GM23338 (cell line): ENCODE measurements around the gene CLIC2. TPM values are rescaled to one million over a fixed set of nuclear protein-coding genes. Genes with fewer than 3 reads are reported as not detected.

ENCODE experiments used
- ATAC-seq: fragments of 200-7000 bp; cut with Tn5 transposase; 3 replicates; pipeline ENCODE4 v1.9.1; 2020
- DNase-seq: peaks from one replicate; pipeline ENCODE4 v3.0.0-alpha.2; 2015; ENCODE audit warnings: low spot score
- H2AFZ ChIP-seq: fragments of 200-600 bp; sonication (generic); 2 replicates; pipeline ENCODE4 v1.8.0; 2016; ENCODE audit warnings: antibody characterized with exemption, mild to moderate bottlenecking, moderate library complexity
- H3F3A ChIP-seq: fragments of 200-600 bp; sonication (generic); replicated peaks from 2 replicates; pipeline ENCODE4 v1.8.0; 2017; ENCODE audit warnings: antibody characterized with exemption, mixed run types, low read depth
- H3K27ac ChIP-seq: fragments of 200-600 bp; sonication (generic); 2 replicates; pipeline ENCODE4 v1.6.1; 2016; ENCODE audit warnings: low read depth
- H3K27me3 ChIP-seq: fragments of 200-600 bp; sonication (generic); 2 replicates; pipeline ENCODE4 v1.8.0; 2016; ENCODE audit warnings: mild to moderate bottlenecking, mixed run types, moderate library complexity; ENCODE audit not compliant: insufficient read depth
- H3K36me3 ChIP-seq: fragments of 200-600 bp; sonication (generic); 2 replicates; pipeline ENCODE4 v1.8.0; 2016; ENCODE audit warnings: mild to moderate bottlenecking; ENCODE audit not compliant: insufficient read depth
- H3K4me1 ChIP-seq: fragments of 200-600 bp; sonication (generic); 2 replicates; pipeline ENCODE4 v1.8.0; 2016; ENCODE audit warnings: mild to moderate bottlenecking, moderate library complexity; ENCODE audit not compliant: insufficient read depth
- H3K4me2 ChIP-seq: fragments of 200-600 bp; sonication (generic); 2 replicates; pipeline ENCODE4 v1.7.1; 2017; ENCODE audit warnings: mixed run types
- H3K4me3 ChIP-seq: fragments of 200-600 bp; sonication (generic); 2 replicates; pipeline ENCODE4 v1.6.1; 2016; ENCODE audit warnings: mixed run types
- H3K79me2 ChIP-seq: fragments of 200-600 bp; sonication (generic); replicated peaks from 2 replicates; pipeline ENCODE4 v1.8.0; 2017; ENCODE audit warnings: mild to moderate bottlenecking; ENCODE audit not compliant: insufficient read depth
- H3K9me2 ChIP-seq: fragments of 200-600 bp; sonication (generic); 2 replicates; pipeline ENCODE4 v1.8.0; 2017; ENCODE audit not compliant: insufficient read depth
- H4K20me1 ChIP-seq: fragments of 200-600 bp; sonication (generic); replicated peaks from 2 replicates; pipeline ENCODE4 v1.8.0; 2017; ENCODE audit warnings: mild to moderate bottlenecking; ENCODE audit not compliant: insufficient read depth
- H3K27ac Mint-ChIP-seq: 2 replicates; pipeline ENCODE4 v1.8.0; 2020; ENCODE audit warnings: inconsistent platforms, mild to moderate bottlenecking, moderate library complexity, mixed read lengths
- H3K27me3 Mint-ChIP-seq: 3 replicates; pipeline ENCODE4 v1.8.0; 2022; ENCODE audit warnings: low read depth, mild to moderate bottlenecking, moderate library complexity, mixed read lengths, inconsistent platforms; ENCODE audit not compliant: insufficient read depth, poor library complexity
- H3K36me3 Mint-ChIP-seq: 3 replicates; pipeline ENCODE4 v1.8.0; 2021; ENCODE audit warnings: low read depth, mild to moderate bottlenecking, inconsistent platforms, moderate library complexity, mixed read lengths
- H3K4me1 Mint-ChIP-seq: 3 replicates; pipeline ENCODE4 v1.8.0; 2020; ENCODE audit warnings: mild to moderate bottlenecking, inconsistent platforms, mixed read lengths
- H3K4me3 Mint-ChIP-seq: 3 replicates; pipeline ENCODE4 v1.8.0; 2021; ENCODE audit warnings: moderate library complexity, mild to moderate bottlenecking, inconsistent platforms, mixed read lengths
- H3K9me3 Mint-ChIP-seq: 3 replicates; pipeline ENCODE4 v1.8.0; 2020; ENCODE audit warnings: moderate library complexity, mild to moderate bottlenecking, inconsistent platforms, mixed read lengths
- CREB1 ChIP-seq: fragments of 250-450 bp; sonication (Bioruptor Pico); IDR thresholded peaks from 2 replicates; pipeline ENCODE4 v1.5.0; 2020; ENCODE audit warnings: low read depth, mild to moderate bottlenecking, moderate library complexity
- CTCF ChIP-seq, 2 experiments: fragments of 200-600 bp in 1 of 2; sonication (generic) in 1 of 2; conservative IDR thresholded peaks; 2 replicates each; pipeline versions ENCODE4 v1.5.1 to v1.6.1; 2016 to 2017; ENCODE audit warnings: antibody characterized with exemption in 2 of 2, low read depth in 2 of 2, mild to moderate bottlenecking in 2 of 2, moderate library complexity in 1 of 2
- ETS1 ChIP-seq: IDR thresholded peaks from 2 replicates; pipeline ENCODE4 v1.6.1; 2016; ENCODE audit warnings: antibody characterized with exemption
- EZH2 ChIP-seq: fragments of 200-600 bp; sonication (generic); IDR thresholded peaks from one replicate; pipeline ENCODE4 v1.8.0; 2017; ENCODE audit warnings: antibody characterized with exemption, mild to moderate bottlenecking, low read depth; ENCODE audit not compliant: unreplicated experiment
- EZH2phosphoT487 ChIP-seq: fragments of 200-600 bp; sonication (generic); IDR thresholded peaks from one replicate; pipeline ENCODE4 v1.8.1; 2018; ENCODE audit warnings: antibody characterized with exemption; ENCODE audit not compliant: unreplicated experiment
- JUNB ChIP-seq: IDR thresholded peaks from one replicate; pipeline ENCODE4 v1.6.1; 2016; ENCODE audit warnings: antibody characterized with exemption; ENCODE audit not compliant: unreplicated experiment
- NANOG ChIP-seq: IDR thresholded peaks from 2 replicates; pipeline ENCODE4 v1.6.1; 2016; ENCODE audit warnings: antibody characterized with exemption, borderline replicate concordance
- POLR2AphosphoS5 ChIP-seq: IDR thresholded peaks from 2 replicates; pipeline ENCODE4 v1.6.1; 2016; ENCODE audit warnings: antibody characterized with exemption, low read depth
- STAT1 ChIP-seq: IDR thresholded peaks from one replicate; pipeline ENCODE4 v1.6.1; 2016; ENCODE audit warnings: antibody characterized with exemption; ENCODE audit not compliant: unreplicated experiment
- ZNF114 ChIP-seq: fragments of 250-450 bp; sonication (Bioruptor Pico); IDR thresholded peaks from 2 replicates; pipeline ENCODE4 v1.5.0; 2020; ENCODE audit warnings: mild to moderate bottlenecking, moderate library complexity
- ZNF331 ChIP-seq: fragments of 250-450 bp; sonication (Bioruptor Pico); IDR thresholded peaks from 2 replicates; pipeline ENCODE4 v1.5.0; 2020; ENCODE audit warnings: low read depth, mild to moderate bottlenecking, moderate library complexity
- ZNF462 ChIP-seq: fragments of 250-450 bp; sonication (Bioruptor Pico); IDR thresholded peaks from 2 replicates; pipeline ENCODE4 v1.5.0; 2020; ENCODE audit warnings: mild to moderate bottlenecking, moderate library complexity
- polyA plus RNA-seq: library from polyadenylated mRNA; unstranded; fragments of >200 nt; fragmentation: Nextera tagmentation; extraction: Ambion mirVana; gene quantifications from 2 replicates; pipeline ENCODE4 v1.2.1, GENCODE V29; 2016
- total RNA-seq: library from RNA; depleted of rRNA; stranded (reverse); fragments of >200 nt; shearing (Covaris generic); gene quantifications from 2 replicates; pipeline ENCODE4 v1.2.3, GENCODE V29; 2014
- TF ChIP-seq, protein P1 (sequence below): IDR thresholded peaks from one replicate; pipeline ENCODE4 v1.6.1; 2018; ENCODE audit warnings: antibody characterized with exemption; ENCODE audit not compliant: unreplicated experiment

The CLIC2 gene
- total and polyA plus RNA-seq, 2 experiments from 2014 or later: 0.56 to 0.61 TPM

DNA sequence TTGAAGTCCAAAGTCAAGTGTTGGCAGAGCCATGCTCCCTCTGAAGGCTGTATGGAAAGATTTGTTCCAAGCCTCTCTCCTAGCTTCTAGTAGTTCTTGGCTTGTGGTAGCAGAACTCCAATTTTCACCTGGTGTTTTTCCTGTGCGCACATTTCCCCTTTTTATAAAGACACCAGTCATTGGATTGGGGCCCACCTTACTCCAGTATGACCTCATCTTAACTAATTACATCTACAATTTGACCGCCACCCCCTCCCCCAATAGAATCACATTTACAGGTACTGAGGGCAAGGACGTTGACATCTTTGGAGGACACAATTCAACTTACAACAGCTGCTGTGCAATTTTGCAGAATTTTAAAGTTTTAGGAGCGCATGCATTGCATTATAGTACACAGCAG is 86.9 kb downstream of the CLIC2 start:
- H3K36me3 Mint-ChIP-seq: no peaks in the 10 kb centered on the region
- H3K36me3 ChIP-seq: no peaks in the 10 kb centered on the region
- no peaks in the 10 kb centered on the region for H3K9me2 ChIP-seq
- no peaks in the 10 kb centered on the region for H3K79me2 ChIP-seq
- no peak overlapping the region for H3K4me2 ChIP-seq
- ATAC-seq (no peak), DNase-seq (no peak)
- no peak overlapping the region for H2AFZ ChIP-seq
- H4K20me1 ChIP-seq: no peaks in the 10 kb centered on the region
- TF ChIP-seq NANOG (no peak), ZNF462 (CRISPR knock-in tag) (no peak), JUNB (no peak), ETS1 (no peak), EZH2 (no peak), ZNF114 (CRISPR knock-in tag) (no peak), EZH2phosphoT487 (no peak), CTCF (conservative IDR thresholded peaks at IDR 0.05; ENCODE audit: low read depth in 2 of 2) (no peak), POLR2AphosphoS5 (no peak), STAT1 (no peak), ZNF331 (CRISPR knock-in tag) (no peak), CREB1 (CRISPR knock-in tag) (no peak)
- TF ChIP-seq, protein P1, sequence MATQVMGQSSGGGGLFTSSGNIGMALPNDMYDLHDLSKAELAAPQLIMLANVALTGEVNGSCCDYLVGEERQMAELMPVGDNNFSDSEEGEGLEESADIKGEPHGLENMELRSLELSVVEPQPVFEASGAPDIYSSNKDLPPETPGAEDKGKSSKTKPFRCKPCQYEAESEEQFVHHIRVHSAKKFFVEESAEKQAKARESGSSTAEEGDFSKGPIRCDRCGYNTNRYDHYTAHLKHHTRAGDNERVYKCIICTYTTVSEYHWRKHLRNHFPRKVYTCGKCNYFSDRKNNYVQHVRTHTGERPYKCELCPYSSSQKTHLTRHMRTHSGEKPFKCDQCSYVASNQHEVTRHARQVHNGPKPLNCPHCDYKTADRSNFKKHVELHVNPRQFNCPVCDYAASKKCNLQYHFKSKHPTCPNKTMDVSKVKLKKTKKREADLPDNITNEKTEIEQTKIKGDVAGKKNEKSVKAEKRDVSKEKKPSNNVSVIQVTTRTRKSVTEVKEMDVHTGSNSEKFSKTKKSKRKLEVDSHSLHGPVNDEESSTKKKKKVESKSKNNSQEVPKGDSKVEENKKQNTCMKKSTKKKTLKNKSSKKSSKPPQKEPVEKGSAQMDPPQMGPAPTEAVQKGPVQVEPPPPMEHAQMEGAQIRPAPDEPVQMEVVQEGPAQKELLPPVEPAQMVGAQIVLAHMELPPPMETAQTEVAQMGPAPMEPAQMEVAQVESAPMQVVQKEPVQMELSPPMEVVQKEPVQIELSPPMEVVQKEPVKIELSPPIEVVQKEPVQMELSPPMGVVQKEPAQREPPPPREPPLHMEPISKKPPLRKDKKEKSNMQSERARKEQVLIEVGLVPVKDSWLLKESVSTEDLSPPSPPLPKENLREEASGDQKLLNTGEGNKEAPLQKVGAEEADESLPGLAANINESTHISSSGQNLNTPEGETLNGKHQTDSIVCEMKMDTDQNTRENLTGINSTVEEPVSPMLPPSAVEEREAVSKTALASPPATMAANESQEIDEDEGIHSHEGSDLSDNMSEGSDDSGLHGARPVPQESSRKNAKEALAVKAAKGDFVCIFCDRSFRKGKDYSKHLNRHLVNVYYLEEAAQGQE: no peak
- H3K27ac ChIP-seq: no peak overlapping the region
- peaks cover 1% of the 10 kb centered on the region for H3K27me3 Mint-ChIP-seq
- no peaks in the 10 kb centered on the region for H3F3A ChIP-seq
- no peak overlapping the region for H3K27ac Mint-ChIP-seq
- no peaks in the 10 kb centered on the region for H3K9me3 Mint-ChIP-seq
- H3K4me3 Mint-ChIP-seq: no peak overlapping the region
- H3K4me1 ChIP-seq: no peaks in the 10 kb centered on the region; the same call in 1 of the 2 replicates
- H3K27me3 ChIP-seq: no peaks in the 10 kb centered on the region
- peaks cover 7% of the 10 kb centered on the region; the same call in 2 of the 3 replicates for H3K4me1 Mint-ChIP-seq
- no peak overlapping the region for H3K4me3 ChIP-seq
